Duodenal mucosa (tissue), 2 donors: Measurements from ENCODE around the gene LRTM2.

Experiments used
- H3K27ac ChIP-seq: one replicate; pipeline ENCODE4 v1.7.0; 2013; ENCODE audit warnings: low read depth, low read length
- H3K27me3 ChIP-seq, 2 donors: one replicate each; pipeline ENCODE4 v1.7.0; 2013; ENCODE audit warnings: low read length in 2 of 2, control low read depth in 1 of 2; ENCODE audit not compliant: insufficient read depth in 2 of 2, control insufficient read depth in 1 of 2
- H3K36me3 ChIP-seq, 2 donors: one replicate each; pipeline ENCODE4 v1.7.0; 2013; ENCODE audit warnings: low read length in 2 of 2, control low read depth in 1 of 2; ENCODE audit not compliant: insufficient read depth in 2 of 2, control insufficient read depth in 1 of 2
- H3K4me1 ChIP-seq, 2 donors: one replicate each; pipeline ENCODE4 v1.7.0; 2013; ENCODE audit warnings: low read length in 2 of 2, control low read depth in 1 of 2; ENCODE audit not compliant: insufficient read depth in 2 of 2, control insufficient read depth in 1 of 2
- H3K4me3 ChIP-seq, 2 donors: one replicate each; pipeline ENCODE4 v1.7.0; 2013; ENCODE audit warnings: low read length in 2 of 2, low read depth in 1 of 2
- H3K9ac ChIP-seq, 2 donors: one replicate each; pipeline ENCODE4 v1.7.0; 2013; ENCODE audit warnings: low read length in 2 of 2, low read depth in 1 of 2
- H3K9me3 ChIP-seq, 2 donors: one replicate each; pipeline ENCODE4 v1.7.0; 2013; ENCODE audit warnings: low read length in 2 of 2, control low read depth in 1 of 2; ENCODE audit not compliant: control insufficient read depth in 1 of 2

Gene LRTM2

DNA sequence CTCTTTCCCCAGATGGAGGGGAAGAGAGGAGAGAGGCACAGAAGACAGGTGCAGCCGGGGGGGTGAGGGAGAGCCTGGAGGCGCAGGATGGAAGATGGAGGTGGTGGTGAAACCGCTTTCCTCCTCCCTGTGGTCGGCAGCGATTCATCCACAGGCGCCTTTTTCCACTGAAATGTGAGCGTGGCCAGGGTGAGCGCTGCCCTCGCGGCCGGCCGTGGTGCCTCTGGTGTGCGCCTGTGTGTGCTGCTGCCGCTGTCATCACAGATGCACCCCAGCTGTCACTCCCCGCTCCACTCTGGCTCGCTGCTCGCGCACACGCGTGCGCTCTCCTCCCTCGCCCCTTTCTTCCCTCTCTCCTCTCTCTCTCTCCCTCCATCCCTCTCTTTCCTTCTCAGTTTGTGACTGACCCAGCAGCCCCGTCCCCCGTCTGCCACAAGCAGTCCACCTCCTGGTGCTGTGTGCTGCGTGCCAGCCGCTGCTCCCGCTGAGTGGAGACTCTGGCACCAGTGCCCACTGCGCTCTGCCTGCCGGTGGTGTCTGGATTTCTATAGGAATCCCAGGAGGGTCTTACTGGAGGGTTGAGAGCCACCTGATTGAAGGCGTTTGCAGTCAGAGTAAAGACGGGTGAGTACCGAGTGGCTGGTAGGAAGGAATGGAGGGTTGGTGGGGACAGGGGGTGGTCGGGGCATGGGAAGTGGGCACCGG, at the start of gene LRTM2:
LRTM2 (plus strand) TSS at position 375 of the 705 bp plus-strand sequence. CDS start 7,584 bp downstream, outside the sequence.
- Histone ChIP-seq H3K4me3 (no peak within 1 kb of the TSS), H3K9me3 (no peaks in the 10 kb centered on the region), H3K4me1 (no peaks in the 10 kb centered on the region), H3K9ac (no peak within 1 kb of the TSS), H3K36me3 (no peaks in the 10 kb centered on the region), H3K27ac (no peak within 1 kb of the TSS), H3K27me3 (peaks cover 38 to 52% of the 10 kb centered on the region in 2 donors)

DNA sequence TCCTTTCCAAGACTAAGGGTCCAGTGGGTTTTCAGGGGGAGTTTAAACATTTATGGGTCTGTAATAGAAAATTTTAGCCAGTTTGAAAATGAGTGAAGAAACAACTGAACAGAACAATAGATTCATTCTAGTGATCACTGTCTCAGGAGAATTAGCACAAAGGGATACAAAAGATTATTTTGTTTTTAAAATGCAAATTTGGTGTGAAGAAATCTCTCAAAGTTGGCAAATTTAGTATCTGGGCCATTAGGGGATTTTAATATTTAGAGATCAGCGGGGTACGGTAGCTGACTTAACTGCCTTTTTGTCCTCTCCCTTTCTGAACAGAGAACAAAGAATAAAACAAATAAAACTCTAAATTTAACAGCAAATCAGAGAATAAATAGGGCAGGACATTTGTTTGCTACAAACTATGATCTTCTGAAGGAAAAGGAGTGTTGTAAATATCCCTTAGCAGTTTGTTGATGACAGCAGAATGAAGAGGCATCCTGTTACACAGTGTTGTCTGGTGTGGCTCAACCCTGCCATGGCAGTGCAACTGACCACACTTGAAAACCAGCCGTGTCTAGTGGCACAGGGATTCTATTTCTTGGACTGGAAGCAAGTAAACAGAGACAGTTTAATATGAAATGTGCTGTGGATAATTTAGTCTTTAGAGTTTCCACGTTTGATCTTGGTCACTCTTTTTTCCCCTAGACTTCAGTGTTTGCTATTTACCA, 46.3 kb upstream of the LRTM2 start:
- H3K36me3 ChIP-seq: peaks cover 0 to 24% of the 10 kb centered on the region in 2 donors
- H3K27ac ChIP-seq: no peak overlapping the region
- no peak overlapping the region for H3K9ac ChIP-seq

DNA sequence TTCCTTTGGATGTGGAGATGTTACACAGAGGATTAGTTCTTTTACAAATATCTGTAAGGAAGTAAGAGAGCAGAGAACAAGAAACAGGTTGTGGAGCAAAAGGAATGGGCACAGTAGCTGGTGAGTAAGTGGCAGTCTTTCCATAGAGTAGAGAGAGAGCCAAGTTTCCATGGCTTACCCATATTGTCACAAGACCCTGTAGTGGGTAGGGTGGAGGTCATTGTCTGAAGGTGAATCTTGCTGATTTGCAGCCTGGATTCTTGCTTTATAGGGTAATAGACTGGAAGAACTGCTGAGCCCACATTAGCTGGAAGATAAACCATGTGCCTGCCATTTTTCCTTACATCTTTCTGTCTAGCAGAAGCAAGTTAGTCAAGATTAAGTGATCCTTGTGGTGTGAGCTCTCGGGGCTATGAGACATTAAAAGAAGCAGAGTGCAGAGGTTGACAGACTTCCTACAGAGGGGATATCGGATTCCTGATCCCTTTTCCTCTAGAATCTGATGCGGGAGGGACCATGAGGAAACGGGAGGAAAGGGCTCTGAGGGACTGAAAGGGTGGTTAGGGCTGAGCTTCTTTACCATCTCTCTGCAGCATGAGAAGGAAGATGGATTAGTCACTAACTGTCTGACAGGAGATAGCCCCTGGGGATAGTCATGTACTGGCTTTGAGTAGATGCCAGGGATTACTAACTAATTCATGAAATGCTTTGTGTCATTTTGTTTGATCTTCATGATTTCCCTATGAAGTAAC, 44.0 kb upstream of the LRTM2 start:
- H3K36me3 ChIP-seq: peaks cover 3 to 33% of the 10 kb centered on the region in 2 donors
- no peaks in the 10 kb centered on the region for H3K9me3 ChIP-seq
- H3K27ac ChIP-seq: no peak overlapping the region
- H3K27me3 ChIP-seq: no peaks in the 10 kb centered on the region
- no peak overlapping the region for H3K9ac ChIP-seq
- no peak overlapping the region for H3K4me3 ChIP-seq
- H3K4me1 ChIP-seq: no peaks in the 10 kb centered on the region

More for the DNA sequence above, 46.3 kb upstream of the LRTM2 start:
- no peaks in the 10 kb centered on the region for H3K9me3 ChIP-seq
- no peaks in the 10 kb centered on the region for H3K27me3 ChIP-seq
- H3K4me1 ChIP-seq: no peaks in the 10 kb centered on the region
- H3K4me3 ChIP-seq: no peak overlapping the region

DNA sequence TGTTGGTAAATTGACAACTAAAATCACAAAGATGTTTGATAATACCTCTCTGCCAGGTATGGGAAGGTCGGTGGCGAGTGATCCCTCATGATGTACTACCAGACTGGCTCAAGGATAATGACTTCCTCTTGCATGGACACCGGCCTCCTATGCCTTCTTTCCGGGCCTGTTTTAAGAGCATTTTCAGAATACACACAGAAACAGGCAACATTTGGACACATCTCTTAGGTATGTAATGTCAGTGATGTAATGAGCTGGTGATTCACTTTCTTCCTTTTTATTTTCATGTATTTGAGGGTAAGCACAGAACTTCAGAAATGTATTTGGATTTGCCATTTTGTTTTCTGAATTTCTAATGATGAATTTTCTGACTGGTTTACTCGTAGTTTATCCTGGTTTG, 42.6 kb upstream of the LRTM2 start:
- Histone ChIP-seq H3K27me3 (no peaks in the 10 kb centered on the region), H3K27ac (no peak overlapping the region), H3K36me3 (peaks cover 9 to 41% of the 10 kb centered on the region in 2 donors), H3K9ac (no peak overlapping the region), H3K4me3 (no peak overlapping the region), H3K4me1 (no peaks in the 10 kb centered on the region), H3K9me3 (no peaks in the 10 kb centered on the region)

DNA sequence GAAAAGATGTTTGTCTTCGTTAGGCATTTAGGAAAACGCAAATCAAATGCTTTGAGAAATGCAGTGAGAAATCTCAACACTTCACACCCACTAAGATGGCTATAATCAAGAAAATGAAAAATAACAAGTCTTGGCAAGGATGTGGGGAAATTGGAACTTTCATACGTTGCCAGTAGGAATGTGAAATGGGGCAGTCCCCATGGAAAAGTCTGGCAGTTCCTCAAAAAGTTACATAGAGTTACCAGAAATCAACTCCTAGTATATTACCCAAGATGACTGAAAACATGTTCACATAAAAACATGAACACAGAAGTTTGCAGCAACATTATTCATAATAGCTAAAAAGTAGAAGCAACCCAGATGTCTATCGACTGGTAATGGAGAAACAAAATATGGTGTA, 41.5 kb upstream of the LRTM2 start:
- H3K27me3 ChIP-seq: no peaks in the 10 kb centered on the region
- no peaks in the 10 kb centered on the region for H3K4me1 ChIP-seq
- H3K9me3 ChIP-seq: no peaks in the 10 kb centered on the region
- no peak overlapping the region for H3K4me3 ChIP-seq
- no peak overlapping the region for H3K27ac ChIP-seq
- H3K36me3 ChIP-seq: peaks cover 11 to 42% of the 10 kb centered on the region in 2 donors
- H3K9ac ChIP-seq: no peak overlapping the region

DNA sequence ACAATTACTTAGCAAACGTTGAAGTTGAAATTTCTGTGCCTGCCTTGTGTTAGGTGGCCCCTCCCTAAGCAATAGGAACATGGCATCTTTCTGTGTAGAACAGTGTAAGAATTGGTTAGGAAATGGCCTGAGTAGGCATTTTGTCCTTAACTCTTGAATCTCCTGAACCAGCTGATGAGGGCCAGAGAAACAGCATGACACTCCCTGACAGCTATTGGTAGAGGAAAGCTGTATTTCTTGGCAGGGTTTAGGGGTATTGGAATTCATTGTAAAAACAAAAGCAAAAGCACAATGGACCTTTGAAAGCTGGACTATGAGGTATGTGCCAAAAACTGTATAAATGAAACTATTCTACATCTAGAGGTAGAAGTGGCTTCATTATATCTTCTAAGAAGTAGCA, 40.6 kb upstream of the LRTM2 start:
- Histone ChIP-seq H3K36me3 (peaks cover 15 to 44% of the 10 kb centered on the region in 2 donors), H3K4me3 (no peak overlapping the region), H3K9ac (no peak overlapping the region), H3K27ac (no peak overlapping the region), H3K4me1 (no peaks in the 10 kb centered on the region), H3K9me3 (no peaks in the 10 kb centered on the region), H3K27me3 (no peaks in the 10 kb centered on the region)

DNA sequence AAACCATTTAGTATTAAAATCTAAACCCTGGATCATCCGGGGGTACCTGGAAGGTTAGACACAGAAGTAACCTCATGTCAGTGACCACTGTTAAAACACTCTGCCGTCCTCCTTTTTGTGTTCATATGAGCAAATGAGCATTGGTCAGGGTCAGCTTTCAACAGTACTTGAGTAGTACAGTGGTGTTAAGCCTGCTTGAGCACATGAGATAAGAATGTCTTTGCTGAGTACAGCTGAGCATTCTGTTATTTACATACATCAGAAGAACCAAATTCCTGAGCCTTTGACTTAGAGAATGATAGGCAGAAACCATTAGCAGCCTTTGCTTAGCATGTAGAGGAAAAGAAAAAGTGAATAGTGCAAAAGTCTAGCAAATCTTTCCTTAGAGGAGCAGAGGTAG, 38.6 kb upstream of the LRTM2 start:
- H3K9ac ChIP-seq: no peak overlapping the region
- no peak overlapping the region for H3K4me3 ChIP-seq
- no peaks in the 10 kb centered on the region for H3K9me3 ChIP-seq
- H3K27me3 ChIP-seq: no peaks in the 10 kb centered on the region
- no peak overlapping the region for H3K27ac ChIP-seq
- H3K36me3 ChIP-seq: peaks cover 23 to 63% of the 10 kb centered on the region in 2 donors
- no peaks in the 10 kb centered on the region for H3K4me1 ChIP-seq

DNA sequence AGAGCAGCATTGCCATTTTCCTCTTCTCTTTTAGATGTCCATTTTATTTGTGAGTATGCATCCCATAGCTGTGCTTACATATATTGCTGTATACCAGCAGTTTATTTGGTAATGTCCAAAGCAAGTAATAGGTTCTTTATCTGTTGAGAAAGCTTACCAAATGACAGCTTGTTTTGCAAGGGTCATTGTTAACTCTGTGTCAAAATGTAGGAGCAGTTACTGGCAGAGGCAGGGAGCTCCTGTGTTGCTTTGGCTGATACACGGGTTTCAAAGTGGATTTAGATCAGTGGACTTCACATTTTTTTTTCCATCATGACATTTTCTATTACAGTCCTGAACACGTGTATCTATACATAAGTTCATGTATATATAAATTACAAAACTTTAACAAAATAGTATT, 38.1 kb upstream of the LRTM2 start:
- no peak overlapping the region for H3K9ac ChIP-seq
- H3K36me3 ChIP-seq: peaks cover 24 to 67% of the 10 kb centered on the region in 2 donors
- no peaks in the 10 kb centered on the region for H3K4me1 ChIP-seq
- H3K4me3 ChIP-seq: no peak overlapping the region
- H3K27me3 ChIP-seq: no peaks in the 10 kb centered on the region
- H3K9me3 ChIP-seq: no peaks in the 10 kb centered on the region
- H3K27ac ChIP-seq: no peak overlapping the region

DNA sequence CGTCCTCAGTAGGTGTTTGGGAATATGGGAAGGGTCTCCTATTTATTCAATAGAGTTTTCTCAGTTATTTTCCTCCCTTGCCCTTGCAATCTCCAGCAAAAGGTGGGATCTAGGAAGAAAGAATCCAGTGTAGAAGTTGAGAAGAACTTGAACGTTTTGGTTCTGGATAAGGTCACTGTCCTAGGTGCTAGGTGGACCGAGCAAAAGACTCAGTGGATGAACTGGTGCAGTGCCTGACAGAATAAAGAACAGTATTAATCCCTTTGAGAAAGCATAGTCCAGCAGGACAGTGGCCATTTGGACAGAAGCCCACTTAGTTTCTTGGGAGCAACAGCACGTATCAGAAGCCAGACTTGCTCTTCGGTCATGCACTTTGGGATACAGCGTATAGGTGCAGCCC, 32.7 kb upstream of the LRTM2 start:
- Histone ChIP-seq H3K4me3 (no peak overlapping the region), H3K27me3 (no peaks in the 10 kb centered on the region), H3K4me1 (peaks cover 5 to 6% of the 10 kb centered on the region in 2 donors), H3K9me3 (no peaks in the 10 kb centered on the region), H3K36me3 (peaks cover 19 to 46% of the 10 kb centered on the region in 2 donors), H3K9ac (no peak overlapping the region), H3K27ac (no peak overlapping the region)

DNA sequence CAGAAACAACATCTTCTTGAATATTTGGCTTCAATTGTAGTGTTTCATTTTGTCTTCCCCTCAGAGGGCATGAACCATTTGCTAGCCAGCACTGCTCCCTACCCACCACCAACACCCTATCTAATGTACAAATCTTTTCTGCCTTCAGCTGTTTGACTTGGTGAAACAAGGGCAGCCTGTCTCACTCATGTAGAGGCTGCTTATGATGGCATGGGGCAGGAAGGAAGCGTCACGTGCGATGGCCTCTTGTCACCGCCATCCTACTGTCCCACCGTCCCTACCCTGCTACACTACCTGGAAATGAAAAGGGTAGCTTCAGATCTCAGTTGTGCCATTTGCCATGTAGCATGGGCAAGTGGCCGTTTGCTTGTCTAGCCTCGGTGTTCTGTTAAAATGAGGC, 29.9 kb upstream of the LRTM2 start:
- Histone ChIP-seq H3K27me3 (no peaks in the 10 kb centered on the region), H3K9me3 (no peaks in the 10 kb centered on the region), H3K4me3 (no peak overlapping the region), H3K27ac (no peak overlapping the region), H3K36me3 (peaks cover 8 to 30% of the 10 kb centered on the region in 2 donors), H3K4me1 (peaks cover 5 to 6% of the 10 kb centered on the region in 2 donors), H3K9ac (no peak overlapping the region)
